ENCODE data around the gene BEND5.

BEND5 gene, protein sequence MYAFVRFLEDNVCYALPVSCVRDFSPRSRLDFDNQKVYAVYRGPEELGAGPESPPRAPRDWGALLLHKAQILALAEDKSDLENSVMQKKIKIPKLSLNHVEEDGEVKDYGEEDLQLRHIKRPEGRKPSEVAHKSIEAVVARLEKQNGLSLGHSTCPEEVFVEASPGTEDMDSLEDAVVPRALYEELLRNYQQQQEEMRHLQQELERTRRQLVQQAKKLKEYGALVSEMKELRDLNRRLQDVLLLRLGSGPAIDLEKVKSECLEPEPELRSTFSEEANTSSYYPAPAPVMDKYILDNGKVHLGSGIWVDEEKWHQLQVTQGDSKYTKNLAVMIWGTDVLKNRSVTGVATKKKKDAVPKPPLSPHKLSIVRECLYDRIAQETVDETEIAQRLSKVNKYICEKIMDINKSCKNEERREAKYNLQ

GRCh38 chr1:48776393-48777218 is at the start of gene BEND5:
Gene BEND5 (minus strand): TSS chr1:48776891. CDS start chr1:48776831, 60 bp downstream.
- Mint-ChIP-seq H3K27ac (peak within 1 kb of the TSS; percentile 0), H3K4me1 (ENCODE audit: low read depth) (peaks cover 30% of the 10 kb centered on the region), H3K4me3 (peak within 1 kb of the TSS; percentile 68), H3K27me3 (peaks cover 23% of the 10 kb centered on the region), H3K9me3 (no peaks in the 10 kb centered on the region), H3K36me3 (ENCODE audit: low read depth) (no peaks in the 10 kb centered on the region)
- intact Hi-C loops (cut with micrococcal nuclease) = no loop called here

DNA sequence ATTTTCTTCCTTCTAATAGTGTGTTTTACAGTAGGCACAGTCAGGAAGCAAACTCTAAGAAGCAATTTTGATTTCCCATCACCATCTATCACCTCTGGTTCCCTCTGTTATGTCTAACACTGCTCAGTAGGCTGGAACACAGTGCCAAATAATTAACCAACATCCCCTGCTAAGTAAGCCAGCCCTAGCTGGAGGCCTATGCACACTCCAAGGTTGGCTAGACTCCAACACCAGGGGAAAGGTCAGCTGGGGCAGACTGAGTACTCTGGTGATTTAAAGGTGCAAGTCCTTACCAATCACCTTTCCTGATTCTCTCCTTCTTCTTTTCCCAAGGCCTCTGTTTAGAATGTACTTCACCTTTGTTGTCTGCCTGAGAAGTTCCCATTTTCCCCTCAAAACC is 46.5 kb upstream of the BEND5 start:
- no peaks in the 10 kb centered on the region for H3K36me3 Mint-ChIP-seq (ENCODE audit: low read depth)
- no peak overlapping the region for H3K27ac Mint-ChIP-seq
- H3K4me3 Mint-ChIP-seq = no peak overlapping the region

DNA sequence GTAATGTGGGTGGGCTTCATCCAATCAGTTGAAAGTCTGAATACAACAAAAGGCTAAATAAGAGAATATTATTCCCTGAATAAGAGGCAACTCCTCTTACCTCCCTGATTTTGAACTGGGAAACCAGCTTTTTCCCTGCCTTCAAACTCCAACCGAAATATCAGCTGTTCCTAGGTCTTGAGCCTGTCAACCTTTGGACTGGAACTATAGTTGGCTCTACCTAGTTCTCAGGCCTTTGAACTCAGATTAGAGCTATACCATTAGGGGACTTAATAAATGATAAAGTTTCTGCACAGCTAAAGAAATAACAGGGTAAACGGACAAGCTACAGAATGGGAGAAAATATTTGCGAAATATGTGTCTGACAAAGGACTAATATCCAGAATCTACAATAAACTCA is 43.8 kb upstream of the BEND5 start:
- no peaks in the 10 kb centered on the region for H3K36me3 Mint-ChIP-seq (ENCODE audit: low read depth)
- no peak overlapping the region for H3K27ac Mint-ChIP-seq
- intact Hi-C loops (cut with micrococcal nuclease) = no loop called here
- peaks cover 3% of the 10 kb centered on the region for H3K27me3 Mint-ChIP-seq
- no peaks in the 10 kb centered on the region for H3K4me1 Mint-ChIP-seq (ENCODE audit: low read depth)
- H3K9me3 Mint-ChIP-seq = no peaks in the 10 kb centered on the region
- H3K4me3 Mint-ChIP-seq = no peak overlapping the region

More for the DNA sequence above, 46.5 kb upstream of the BEND5 start:
- intact Hi-C loops (cut with micrococcal nuclease) = no loop called here
- Mint-ChIP-seq H3K9me3 (no peaks in the 10 kb centered on the region), H3K4me1 (ENCODE audit: low read depth) (no peaks in the 10 kb centered on the region), H3K27me3 (peaks cover 6% of the 10 kb centered on the region)

DNA sequence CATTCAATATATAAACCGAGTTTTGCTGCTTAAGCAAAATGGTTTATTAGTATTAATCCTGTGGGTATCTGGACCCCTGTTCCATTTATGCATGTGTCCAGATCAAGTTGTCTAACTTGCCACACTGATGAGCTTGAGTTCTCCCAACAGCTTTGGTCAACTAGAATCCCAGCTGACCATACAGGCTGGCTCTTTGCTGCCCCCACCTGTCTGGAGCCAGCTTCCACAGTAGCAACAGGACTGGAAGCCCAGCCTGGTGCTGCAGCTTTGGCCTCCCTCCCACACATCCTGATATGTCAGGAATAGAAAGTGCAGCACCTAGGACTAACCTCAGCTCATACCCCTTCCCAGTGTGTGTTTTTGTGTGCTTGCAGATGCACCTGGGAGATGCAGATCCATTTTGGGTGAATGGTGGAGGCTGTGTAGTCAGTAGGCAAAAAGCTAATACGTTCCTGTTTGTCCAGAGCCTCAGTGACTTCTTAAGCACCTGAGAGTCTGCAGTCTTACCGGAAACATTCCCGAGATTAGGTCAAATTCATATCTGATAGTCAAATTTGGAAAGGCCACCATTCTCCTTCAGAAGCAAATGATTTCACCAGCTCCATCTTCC is 40.9 kb upstream of the BEND5 start:
- H3K4me1 Mint-ChIP-seq (ENCODE audit: low read depth) = no peaks in the 10 kb centered on the region
- H3K9me3 Mint-ChIP-seq = no peaks in the 10 kb centered on the region
- no peaks in the 10 kb centered on the region for H3K36me3 Mint-ChIP-seq (ENCODE audit: low read depth)
- no peaks in the 10 kb centered on the region for H3K27me3 Mint-ChIP-seq
- H3K27ac Mint-ChIP-seq = no peak overlapping the region
- H3K4me3 Mint-ChIP-seq = no peak overlapping the region
- intact Hi-C loops (cut with micrococcal nuclease) = loop anchor here (1.0 to 2.0 kb wide), 2 partner anchors 140 to 265 kb away; no protein-coding TSS in a partner anchor

DNA sequence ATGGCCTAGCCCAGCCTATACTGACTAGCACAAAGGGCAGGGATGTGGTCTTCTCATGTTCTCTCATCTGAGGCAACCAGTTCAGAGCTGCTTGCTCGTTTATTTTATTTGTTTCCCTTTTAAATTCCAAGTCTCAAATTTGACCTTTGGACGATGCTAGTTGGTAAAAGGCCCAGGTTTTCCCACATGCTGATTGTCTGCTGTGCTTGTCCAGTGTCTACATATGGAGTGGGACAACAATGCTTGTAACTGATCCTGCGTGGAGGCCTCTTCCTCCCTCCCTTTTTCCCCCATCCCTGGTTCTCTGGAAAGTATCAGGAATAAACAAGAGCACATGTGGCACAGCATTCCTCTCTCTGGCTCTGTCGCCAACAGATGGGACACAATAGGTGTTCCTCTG is 34.0 kb upstream of the BEND5 start:
- H3K9me3 Mint-ChIP-seq = no peaks in the 10 kb centered on the region
- intact Hi-C loops (cut with micrococcal nuclease) = no loop called here
- H3K27me3 Mint-ChIP-seq = no peaks in the 10 kb centered on the region
- H3K4me1 Mint-ChIP-seq (ENCODE audit: low read depth) = no peaks in the 10 kb centered on the region
- no peak overlapping the region for H3K27ac Mint-ChIP-seq
- H3K4me3 Mint-ChIP-seq = no peak overlapping the region
- no peaks in the 10 kb centered on the region for H3K36me3 Mint-ChIP-seq (ENCODE audit: low read depth)

DNA sequence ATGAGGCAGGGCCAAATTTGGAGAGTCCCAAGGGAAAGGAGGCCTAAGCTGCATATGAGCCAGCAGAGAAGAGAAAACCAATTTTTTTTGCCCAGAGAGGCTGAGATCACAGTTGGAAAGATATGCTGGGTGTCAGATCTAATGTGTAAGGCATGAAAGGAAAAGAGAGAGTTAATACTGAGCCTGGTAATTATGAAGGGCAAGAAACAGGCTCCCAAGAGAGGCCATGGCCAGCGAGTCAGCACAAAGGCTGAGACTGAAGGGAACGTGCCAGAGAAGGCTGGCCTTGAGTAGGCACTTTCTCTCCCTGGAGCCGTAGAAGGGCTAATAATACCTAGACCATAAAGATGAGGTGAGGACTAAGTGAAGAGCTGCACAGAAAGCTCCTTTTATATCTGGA is 31.8 kb upstream of the BEND5 start:
- H3K27me3 Mint-ChIP-seq = peaks cover 2% of the 10 kb centered on the region
- H3K36me3 Mint-ChIP-seq (ENCODE audit: low read depth) = no peaks in the 10 kb centered on the region
- H3K9me3 Mint-ChIP-seq = no peaks in the 10 kb centered on the region
- intact Hi-C loops (cut with micrococcal nuclease) = no loop called here
- H3K27ac Mint-ChIP-seq = no peak overlapping the region
- H3K4me3 Mint-ChIP-seq = no peak overlapping the region
- H3K4me1 Mint-ChIP-seq (ENCODE audit: low read depth) = no peaks in the 10 kb centered on the region

DNA sequence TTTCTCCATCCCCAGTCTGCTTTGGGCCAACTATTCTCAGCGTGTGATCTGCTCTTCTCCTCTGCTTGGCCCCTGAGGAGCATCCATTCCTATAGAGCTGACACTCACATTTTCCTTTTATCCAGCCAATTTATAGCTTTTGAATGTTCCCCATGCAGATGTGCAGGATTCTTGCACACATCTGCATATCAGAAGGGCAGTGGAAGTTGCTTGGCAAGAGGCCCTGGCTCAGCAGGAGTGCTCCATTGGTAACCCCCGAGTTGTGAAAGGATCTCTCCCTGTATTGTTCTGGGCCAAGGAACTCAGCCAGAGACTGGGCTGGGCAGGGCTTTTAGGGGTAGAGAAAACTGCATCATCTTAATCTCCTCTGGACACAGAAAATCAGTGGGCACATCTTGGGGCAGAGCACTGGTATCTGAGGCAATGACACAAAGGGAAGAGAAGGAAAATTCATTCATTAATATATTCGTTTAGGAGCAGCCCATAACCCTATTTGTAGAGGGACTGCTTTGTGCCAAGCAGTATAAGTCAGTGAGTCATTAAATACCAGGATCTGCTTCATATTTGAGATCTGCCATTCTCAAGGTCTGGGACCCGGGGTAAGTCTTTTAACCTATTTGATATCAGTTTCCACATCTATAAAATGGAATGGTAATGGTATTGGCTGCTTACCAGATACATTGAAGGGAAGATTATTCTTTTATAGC is 31.0 kb upstream of the BEND5 start:
- Mint-ChIP-seq H3K9me3 (no peaks in the 10 kb centered on the region), H3K36me3 (ENCODE audit: low read depth) (no peaks in the 10 kb centered on the region), H3K27ac (no peak overlapping the region), H3K4me1 (ENCODE audit: low read depth) (no peaks in the 10 kb centered on the region), H3K27me3 (peaks cover 2% of the 10 kb centered on the region), H3K4me3 (no peak overlapping the region)
- intact Hi-C loops (cut with micrococcal nuclease) = no loop called here

- Mint-ChIP-seq H3K36me3 (ENCODE audit: low read depth) (no peaks in the 10 kb centered on the region), H3K27me3 (peaks cover 2% of the 10 kb centered on the region), H3K4me3 (no peak overlapping the region), H3K27ac (no peak overlapping the region), H3K9me3 (no peaks in the 10 kb centered on the region), H3K4me1 (ENCODE audit: low read depth) (no peaks in the 10 kb centered on the region)
- intact Hi-C loops (cut with micrococcal nuclease) = no loop called here
These were observed 26.8 kb upstream of the BEND5 start for GRCh38 chr1:48803474-48803873.

- intact Hi-C loops (cut with micrococcal nuclease) = no loop called here
- no peaks in the 10 kb centered on the region for H3K9me3 Mint-ChIP-seq
- no peak overlapping the region for H3K4me3 Mint-ChIP-seq
- no peak overlapping the region for H3K27ac Mint-ChIP-seq
- no peaks in the 10 kb centered on the region for H3K27me3 Mint-ChIP-seq
- no peaks in the 10 kb centered on the region for H3K36me3 Mint-ChIP-seq (ENCODE audit: low read depth)
- peaks cover 41% of the 10 kb centered on the region for H3K4me1 Mint-ChIP-seq (ENCODE audit: low read depth)
These were observed 18.1 kb upstream of the BEND5 start for GRCh38 chr1:48794816-48795215.

GRCh38 chr1:48793863-48794262 is 17.2 kb upstream of the BEND5 start:
- Mint-ChIP-seq H3K4me3 (no peak overlapping the region), H3K9me3 (no peaks in the 10 kb centered on the region), H3K36me3 (ENCODE audit: low read depth) (no peaks in the 10 kb centered on the region), H3K27ac (no peak overlapping the region), H3K4me1 (ENCODE audit: low read depth) (peaks cover 46% of the 10 kb centered on the region), H3K27me3 (no peaks in the 10 kb centered on the region)
- intact Hi-C loops (cut with micrococcal nuclease) = no loop called here

DNA sequence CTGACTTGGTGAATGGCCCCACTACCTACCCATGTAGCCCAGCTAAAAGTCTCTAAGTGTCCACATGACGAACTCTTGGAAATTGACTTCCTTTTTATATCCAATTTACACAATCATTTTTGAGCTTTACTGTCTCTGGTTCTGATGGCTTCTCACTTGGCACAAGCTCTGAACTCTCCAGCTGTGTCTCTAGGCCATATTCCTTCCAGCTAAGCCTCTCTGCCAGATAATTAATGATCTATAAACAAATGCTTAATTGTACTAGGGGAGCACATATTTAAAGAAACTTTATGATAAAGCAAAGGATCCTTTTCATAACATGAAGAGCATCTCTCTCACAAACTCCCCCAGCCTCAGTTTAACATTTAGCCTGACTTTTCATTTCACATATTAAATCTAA is 16.3 kb upstream of the BEND5 start:
- intact Hi-C loops (cut with micrococcal nuclease) = no loop called here
- no peak overlapping the region for H3K4me3 Mint-ChIP-seq

DNA sequence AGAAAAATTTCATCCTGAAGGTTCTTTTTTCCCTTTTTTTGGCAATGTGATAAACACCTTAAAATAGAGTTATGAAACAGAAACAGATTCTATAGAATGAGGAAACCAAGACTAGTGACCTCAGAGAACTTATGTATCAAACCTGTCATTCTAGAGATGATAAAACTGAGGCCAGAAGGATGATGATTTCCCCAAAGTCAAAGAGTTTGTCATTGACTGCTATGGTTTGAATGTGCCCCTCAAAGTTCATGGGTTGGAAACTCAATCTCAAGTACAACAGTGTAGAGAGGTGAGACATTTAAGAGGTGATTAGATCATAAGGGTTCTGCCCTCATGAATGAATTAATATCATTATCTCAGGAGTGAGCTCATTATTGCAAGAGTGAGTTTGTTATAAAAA is 13.7 kb upstream of the BEND5 start:
- no peaks in the 10 kb centered on the region for H3K36me3 Mint-ChIP-seq (ENCODE audit: low read depth)
- H3K4me1 Mint-ChIP-seq (ENCODE audit: low read depth) = peaks cover 46% of the 10 kb centered on the region
- no peaks in the 10 kb centered on the region for H3K9me3 Mint-ChIP-seq
- no peaks in the 10 kb centered on the region for H3K27me3 Mint-ChIP-seq
- intact Hi-C loops (cut with micrococcal nuclease) = no loop called here
- no peak overlapping the region for H3K27ac Mint-ChIP-seq
- no peak overlapping the region for H3K4me3 Mint-ChIP-seq

More for the DNA sequence above, 16.3 kb upstream of the BEND5 start:
- Mint-ChIP-seq H3K4me1 (ENCODE audit: low read depth) (peaks cover 46% of the 10 kb centered on the region), H3K27ac (no peak overlapping the region), H3K36me3 (ENCODE audit: low read depth) (no peaks in the 10 kb centered on the region), H3K9me3 (no peaks in the 10 kb centered on the region), H3K27me3 (no peaks in the 10 kb centered on the region)

DNA sequence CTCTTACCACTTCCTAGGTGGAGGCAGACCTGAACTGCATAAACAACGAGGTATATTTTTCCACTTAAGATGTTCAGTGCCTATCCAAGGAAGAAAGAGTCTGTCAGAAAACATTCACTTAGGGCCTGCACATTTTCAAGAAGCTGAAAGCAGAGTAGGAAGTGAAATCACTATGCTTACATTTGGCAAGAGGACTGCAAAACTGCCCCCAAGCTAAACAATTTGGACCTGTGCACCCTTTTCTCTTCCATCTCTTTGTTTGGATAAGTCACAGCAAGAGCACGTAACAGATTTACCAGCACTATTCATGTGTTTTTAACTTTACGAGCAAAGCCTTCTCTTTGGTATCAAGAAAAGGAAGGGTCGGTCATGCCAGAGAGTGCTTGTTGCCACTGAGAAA is 13.2 kb upstream of the BEND5 start:
- H3K4me1 Mint-ChIP-seq (ENCODE audit: low read depth) = peaks cover 43% of the 10 kb centered on the region
- no peaks in the 10 kb centered on the region for H3K27me3 Mint-ChIP-seq
- H3K9me3 Mint-ChIP-seq = no peaks in the 10 kb centered on the region
- H3K4me3 Mint-ChIP-seq = no peak overlapping the region
- H3K27ac Mint-ChIP-seq = no peak overlapping the region
- intact Hi-C loops (cut with micrococcal nuclease) = no loop called here
- no peaks in the 10 kb centered on the region for H3K36me3 Mint-ChIP-seq (ENCODE audit: low read depth)
